Chondrocyte (in vitro differentiated cells): ENCODE results near the gene GFAP. TPM values are rescaled to one million over a fixed set of nuclear protein-coding genes. Genes with fewer than 3 reads are reported as not detected.

Source experiments
- DNase-seq: peaks from one replicate; pipeline ENCODE4 v3.0.0; 2021; ENCODE audit warnings: mixed read lengths, low spot score
- H3K27ac Mint-ChIP-seq: one replicate; pipeline ENCODE4 v1.8.0; 2021; ENCODE audit warnings: mild to moderate bottlenecking, moderate library complexity, mixed read lengths; ENCODE audit not compliant: unreplicated experiment
- H3K27me3 Mint-ChIP-seq: 2 replicates; pipeline ENCODE4 v1.8.0; 2021; ENCODE audit warnings: low read depth, mixed read lengths
- H3K36me3 Mint-ChIP-seq: 2 replicates; pipeline ENCODE4 v1.8.0; 2021; ENCODE audit warnings: low read depth, mixed read lengths
- H3K4me1 Mint-ChIP-seq: 2 replicates; pipeline ENCODE4 v1.8.0; 2021; ENCODE audit warnings: low read depth, mild to moderate bottlenecking, mixed read lengths
- H3K4me3 Mint-ChIP-seq: one replicate; pipeline ENCODE4 v1.8.0; 2021; ENCODE audit warnings: mild to moderate bottlenecking, moderate library complexity, mixed read lengths; ENCODE audit not compliant: unreplicated experiment
- H3K9me3 Mint-ChIP-seq: 2 replicates; pipeline ENCODE4 v1.8.0; 2021; ENCODE audit warnings: low read depth, mixed read lengths
- total RNA-seq: library from RNA; stranded (reverse); gene quantifications from 3 replicates; pipeline ENCODE4 v1.2.1, GENCODE V29; 2021
- TF ChIP-seq, protein P1 (sequence below): fragments of 200-600 bp; sonication (generic); IDR thresholded peaks from 2 replicates; pipeline ENCODE4 v1.5.0; 2021; ENCODE audit warnings: antibody characterized with exemption, mild to moderate bottlenecking, moderate library complexity

Gene GFAP
- total RNA-seq, 1 donor from 2014 or later = 0.55 TPM

DNA sequence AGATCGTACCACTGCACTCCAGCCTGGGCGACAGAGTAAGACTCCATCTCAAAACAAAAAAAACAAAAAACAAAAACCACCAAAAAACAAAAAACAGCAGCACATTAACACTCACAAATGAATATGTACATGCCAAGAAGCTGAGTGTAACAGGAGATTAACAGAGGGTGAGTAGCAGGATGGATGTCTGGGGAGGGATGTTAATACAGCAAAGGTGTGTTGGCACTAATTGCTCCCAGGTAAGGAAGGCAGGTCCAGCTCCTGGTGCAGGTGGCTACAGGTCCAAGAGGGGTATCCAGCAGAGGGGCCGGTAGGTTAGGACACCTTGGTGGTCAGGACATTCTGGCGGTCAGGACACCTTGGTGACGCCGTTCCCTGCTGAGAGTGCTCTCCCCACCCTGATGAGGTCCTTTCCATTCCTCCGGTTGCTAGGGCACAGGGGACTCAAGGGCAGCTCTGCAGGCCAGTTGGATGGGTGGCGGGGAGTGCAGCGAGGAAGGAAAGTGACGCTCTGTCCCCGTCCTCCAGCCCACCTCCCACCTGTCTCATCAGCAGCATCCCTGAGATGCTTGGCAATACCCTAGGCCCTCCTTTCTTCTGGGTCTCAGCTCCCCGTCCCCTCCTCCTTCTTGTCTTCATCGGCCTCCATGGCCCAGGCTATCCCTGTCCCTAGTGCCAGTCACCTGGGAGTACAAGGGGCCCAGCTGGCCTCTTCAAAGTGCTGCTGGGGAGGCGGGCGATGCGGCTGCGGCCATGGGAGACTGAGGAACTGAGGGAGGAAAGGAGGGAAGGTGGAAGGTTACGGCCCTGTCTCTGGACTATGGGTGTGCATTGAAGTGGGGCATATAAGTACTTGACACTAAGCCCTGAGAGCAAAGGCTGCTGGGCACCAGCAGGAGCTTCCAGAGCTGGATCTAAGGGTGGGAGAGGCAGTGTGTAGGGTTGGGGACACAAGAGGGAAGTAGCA, 10.7 kb upstream of the GFAP start:
- H3K27me3 Mint-ChIP-seq = no peaks in the 10 kb centered on the region
- no peak overlapping the region for H3K27ac Mint-ChIP-seq
- TF ChIP-seq, protein P1, sequence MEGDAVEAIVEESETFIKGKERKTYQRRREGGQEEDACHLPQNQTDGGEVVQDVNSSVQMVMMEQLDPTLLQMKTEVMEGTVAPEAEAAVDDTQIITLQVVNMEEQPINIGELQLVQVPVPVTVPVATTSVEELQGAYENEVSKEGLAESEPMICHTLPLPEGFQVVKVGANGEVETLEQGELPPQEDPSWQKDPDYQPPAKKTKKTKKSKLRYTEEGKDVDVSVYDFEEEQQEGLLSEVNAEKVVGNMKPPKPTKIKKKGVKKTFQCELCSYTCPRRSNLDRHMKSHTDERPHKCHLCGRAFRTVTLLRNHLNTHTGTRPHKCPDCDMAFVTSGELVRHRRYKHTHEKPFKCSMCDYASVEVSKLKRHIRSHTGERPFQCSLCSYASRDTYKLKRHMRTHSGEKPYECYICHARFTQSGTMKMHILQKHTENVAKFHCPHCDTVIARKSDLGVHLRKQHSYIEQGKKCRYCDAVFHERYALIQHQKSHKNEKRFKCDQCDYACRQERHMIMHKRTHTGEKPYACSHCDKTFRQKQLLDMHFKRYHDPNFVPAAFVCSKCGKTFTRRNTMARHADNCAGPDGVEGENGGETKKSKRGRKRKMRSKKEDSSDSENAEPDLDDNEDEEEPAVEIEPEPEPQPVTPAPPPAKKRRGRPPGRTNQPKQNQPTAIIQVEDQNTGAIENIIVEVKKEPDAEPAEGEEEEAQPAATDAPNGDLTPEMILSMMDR = no peak
- peak; percentile 72 for DNase-seq
- no peaks in the 10 kb centered on the region for H3K4me1 Mint-ChIP-seq
- H3K4me3 Mint-ChIP-seq = no peak overlapping the region
- H3K9me3 Mint-ChIP-seq = no peaks in the 10 kb centered on the region
- H3K36me3 Mint-ChIP-seq = no peaks in the 10 kb centered on the region

DNA sequence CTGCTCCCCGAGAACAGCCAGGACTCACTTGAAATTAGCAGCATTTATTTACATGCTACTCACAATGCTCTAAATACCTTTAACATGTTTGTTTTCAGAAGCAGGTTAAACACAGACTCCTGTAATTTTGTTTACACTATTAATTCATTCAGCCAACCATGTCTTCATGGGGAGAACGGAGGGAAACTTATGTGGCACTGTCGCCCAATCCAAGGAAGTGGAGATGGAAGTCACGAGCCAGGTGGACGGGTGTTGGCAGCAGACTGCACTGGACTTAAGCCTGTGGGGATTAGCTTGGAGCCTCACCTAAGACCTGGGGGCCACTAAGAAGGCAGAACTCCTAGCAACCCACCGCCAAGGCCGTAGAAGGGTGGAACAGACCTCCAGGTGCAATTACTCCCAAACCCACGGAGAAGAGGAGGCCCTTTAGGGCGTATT, 8.8 kb upstream of the GFAP start:
- Mint-ChIP-seq H3K27ac (no peak overlapping the region), H3K36me3 (no peaks in the 10 kb centered on the region), H3K9me3 (no peaks in the 10 kb centered on the region), H3K27me3 (no peaks in the 10 kb centered on the region), H3K4me3 (no peak overlapping the region), H3K4me1 (peaks cover 8% of the 10 kb centered on the region)
- peak; percentile 29 for DNase-seq
- TF ChIP-seq, protein P1 = no peak

DNA sequence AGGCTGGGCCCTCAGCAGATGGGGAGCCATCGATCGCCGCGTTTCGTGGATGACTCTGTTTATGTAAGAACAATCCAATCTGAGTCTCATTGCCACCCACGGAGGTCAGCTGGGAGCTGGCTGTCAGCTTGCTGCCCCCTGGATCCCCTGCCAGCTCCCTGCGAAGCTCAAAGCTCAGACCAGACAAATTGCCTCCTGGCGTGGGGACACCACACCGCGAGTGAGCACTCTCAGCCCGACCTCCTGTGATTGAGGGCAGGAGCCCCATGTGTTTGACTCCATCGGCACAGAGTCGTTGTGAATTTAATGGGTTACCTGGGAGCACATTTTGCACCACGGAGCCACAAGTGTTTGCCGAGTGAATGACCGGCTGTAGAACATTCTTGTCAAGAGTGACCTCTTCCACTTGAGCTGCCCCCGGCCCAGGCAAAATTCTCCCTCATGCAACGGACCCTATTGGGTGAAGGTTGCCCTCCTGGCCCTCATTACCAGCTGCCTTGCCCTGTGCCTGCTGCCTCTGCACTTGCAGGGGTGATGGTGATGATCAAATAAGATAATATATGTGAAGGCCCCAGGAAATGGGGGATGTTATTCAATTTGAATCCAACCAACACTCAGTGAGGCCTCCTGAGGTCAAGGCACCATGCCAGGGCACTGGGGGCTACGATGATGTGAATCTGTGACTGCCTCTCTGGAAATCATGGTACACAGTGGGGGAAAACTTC, 7.6 kb upstream of the GFAP start:
- no peak overlapping the region for H3K4me3 Mint-ChIP-seq
- peak; percentile 69 for DNase-seq

DNA sequence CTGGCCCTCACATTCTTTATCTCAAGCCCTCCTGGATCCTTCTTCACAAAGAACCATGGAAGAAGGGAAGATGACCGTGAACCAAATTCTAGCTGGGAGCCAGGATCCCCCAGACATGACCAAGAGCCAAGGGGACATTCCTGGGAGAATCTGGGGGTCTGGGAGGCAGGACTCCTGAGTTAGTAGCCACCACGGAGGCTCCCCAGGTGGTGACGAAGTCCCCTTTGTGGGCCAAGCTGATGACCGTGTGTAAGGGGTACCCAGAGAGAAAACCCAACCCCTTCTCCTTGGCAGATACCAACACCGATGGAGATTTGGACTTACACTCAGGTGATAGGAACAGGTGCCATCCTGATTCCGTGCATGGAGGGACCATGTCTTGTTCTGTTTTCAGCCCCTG, 6.8 kb upstream of the GFAP start:
- Mint-ChIP-seq H3K27me3 (no peaks in the 10 kb centered on the region), H3K36me3 (no peaks in the 10 kb centered on the region), H3K4me3 (no peak overlapping the region), H3K9me3 (no peaks in the 10 kb centered on the region), H3K27ac (no peak overlapping the region), H3K4me1 (peaks cover 17% of the 10 kb centered on the region)
- no peak for DNase-seq
- TF ChIP-seq, protein P1 = no peak

More for the DNA sequence above, 7.6 kb upstream of the GFAP start:
- TF ChIP-seq, protein P1 = no peak
- Mint-ChIP-seq H3K27me3 (no peaks in the 10 kb centered on the region), H3K9me3 (no peaks in the 10 kb centered on the region), H3K36me3 (no peaks in the 10 kb centered on the region), H3K27ac (no peak overlapping the region), H3K4me1 (peaks cover 10% of the 10 kb centered on the region)
